ENCODE data around the gene GNAI2.

Gene GNAI2

GRCh38 chr3:50212971-50213370 is 23.0 kb upstream of the GNAI2 start:
- TF ChIP-seq CTCF (conservative IDR thresholded peaks at IDR 0.05) = no peak
- H3K27ac ChIP-seq = no peak overlapping the region

- no peak overlapping the region for H3K27ac ChIP-seq
- TF ChIP-seq CTCF (conservative IDR thresholded peaks at IDR 0.05) = no peak
Observed at GRCh38 chr3:50213373-50213772, 22.6 kb upstream of the GNAI2 start.

GRCh38 chr3:50214824-50215223 is 21.2 kb upstream of the GNAI2 start:
- no peak for TF ChIP-seq CTCF (conservative IDR thresholded peaks at IDR 0.05)
- no peak overlapping the region for H3K27ac ChIP-seq

GRCh38 chr3:50215529-50215928 is 20.5 kb upstream of the GNAI2 start:
- TF ChIP-seq CTCF (conservative IDR thresholded peaks at IDR 0.05) = no peak
- H3K27ac ChIP-seq = no peak overlapping the region

GRCh38 chr3:50217681-50218080 is 18.3 kb upstream of the GNAI2 start:
- TF ChIP-seq CTCF (conservative IDR thresholded peaks at IDR 0.05) = no peak
- H3K27ac ChIP-seq = no peak overlapping the region

- TF ChIP-seq CTCF (conservative IDR thresholded peaks at IDR 0.05) = no peak
- no peak overlapping the region for H3K27ac ChIP-seq
Observed at GRCh38 chr3:50218448-50218847, 17.6 kb upstream of the GNAI2 start.

- no peak for TF ChIP-seq CTCF (conservative IDR thresholded peaks at IDR 0.05)
- H3K27ac ChIP-seq = no peak overlapping the region
Observed at GRCh38 chr3:50219285-50219684, 16.7 kb upstream of the GNAI2 start.

GRCh38 chr3:50220109-50220508 is 15.9 kb upstream of the GNAI2 start:
- TF ChIP-seq CTCF (conservative IDR thresholded peaks at IDR 0.05) = no peak
- no peak overlapping the region for H3K27ac ChIP-seq

All from VCaP (cell line).